Liver (tissue), 9 donors: ENCODE results near the gene TCF12. TPM values are rescaled to one million over a fixed set of nuclear protein-coding genes. Genes with fewer than 3 reads are reported as not detected.

ENCODE experiments used
- DNase-seq: peaks from one replicate; pipeline ENCODE4 v3.0.0-alpha.2; 2017; ENCODE audit warnings: low spot score
- H3K27ac ChIP-seq, 2 donors: one replicate each; pipeline ENCODE4 v1.7.0; 2013; ENCODE audit warnings: inconsistent platforms in 2 of 2, low read length in 2 of 2, control low read depth in 1 of 2, low read depth in 1 of 2, mild to moderate bottlenecking in 1 of 2
- H3K27me3 ChIP-seq, 4 donors: one replicate each; pipeline versions ENCODE4 v1.6.1 to v1.7.0; 2013; ENCODE audit warnings: low read length in 3 of 4, inconsistent platforms in 1 of 4, mild to moderate bottlenecking in 1 of 4, moderate library complexity in 1 of 4; ENCODE audit not compliant: control insufficient read depth in 4 of 4, insufficient read depth in 4 of 4
- H3K36me3 ChIP-seq, 4 donors: one replicate each; pipeline versions ENCODE4 v1.6.1 to v1.7.0; 2013; ENCODE audit warnings: low read length in 3 of 4, mild to moderate bottlenecking in 3 of 4, low read depth in 1 of 4, moderate library complexity in 1 of 4; ENCODE audit not compliant: control insufficient read depth in 4 of 4, insufficient read depth in 3 of 4
- H3K4me1 ChIP-seq, 4 donors: one replicate each; pipeline versions ENCODE4 v1.6.1 to v1.7.0; 2013; ENCODE audit warnings: low read length in 3 of 4, mild to moderate bottlenecking in 3 of 4, moderate library complexity in 1 of 4; ENCODE audit not compliant: control insufficient read depth in 4 of 4, insufficient read depth in 4 of 4
- H3K4me3 ChIP-seq, 3 donors: one replicate each; pipeline versions ENCODE4 v1.6.1 to v1.7.0; 2013; ENCODE audit warnings: low read length in 3 of 3, control low read depth in 1 of 3, low read depth in 1 of 3, mild to moderate bottlenecking in 1 of 3
- H3K9ac ChIP-seq, 2 donors: one replicate each; pipeline ENCODE4 v1.7.0; 2013; ENCODE audit warnings: low read length in 2 of 2, mild to moderate bottlenecking in 2 of 2, moderate library complexity in 2 of 2, control low read depth in 1 of 2, low read depth in 1 of 2
- H3K9me3 ChIP-seq, 4 donors: one replicate each; pipeline versions ENCODE4 v1.6.1 to v1.7.0; 2013; ENCODE audit warnings: low read length in 3 of 4; ENCODE audit not compliant: control insufficient read depth in 4 of 4
- EGR1 ChIP-seq, 2 donors: IDR thresholded peaks; 2 replicates each; pipeline ENCODE4 v1.6.1; 2016 to 2018; ENCODE audit warnings: antibody characterized with exemption in 2 of 2, low read depth in 2 of 2
- FOXA1 ChIP-seq: IDR thresholded peaks from 2 replicates; pipeline ENCODE4 v1.6.1; 2016; ENCODE audit warnings: antibody characterized with exemption
- FOXA2 ChIP-seq: IDR thresholded peaks from 2 replicates; pipeline ENCODE4 v1.6.1; 2016; ENCODE audit warnings: antibody characterized with exemption
- GABPA ChIP-seq, 2 donors: IDR thresholded peaks in 1 of 2; conservative IDR thresholded peaks in 1 of 2; 2 replicates each; pipeline ENCODE4 v1.6.1; 2016; ENCODE audit warnings: antibody characterized with exemption in 2 of 2, mild to moderate bottlenecking in 1 of 2, moderate library complexity in 1 of 2
- HNF4A ChIP-seq, 2 donors: conservative IDR thresholded peaks; 2 replicates each; pipeline ENCODE4 v1.6.1; 2016; ENCODE audit warnings: antibody characterized with exemption in 2 of 2, mild to moderate bottlenecking in 2 of 2
- HNF4G ChIP-seq: IDR thresholded peaks from 2 replicates; pipeline ENCODE4 v1.6.1; 2016; ENCODE audit warnings: antibody characterized with exemption
- JUND ChIP-seq, 2 donors: IDR thresholded peaks; 2 replicates each; pipeline ENCODE4 v1.6.1; 2016; ENCODE audit warnings: antibody characterized with exemption in 2 of 2
- NR2F2 ChIP-seq: IDR thresholded peaks from 2 replicates; pipeline ENCODE4 v1.6.1; 2016; ENCODE audit warnings: antibody characterized with exemption
- RAD21 ChIP-seq, 2 donors: IDR thresholded peaks; 2 replicates each; pipeline ENCODE4 v1.6.1; 2016; ENCODE audit warnings: antibody characterized with exemption in 2 of 2, mild to moderate bottlenecking in 2 of 2
- RXRA ChIP-seq, 2 donors: IDR thresholded peaks; 2 replicates each; pipeline ENCODE4 v1.6.1; 2017 to 2018; ENCODE audit warnings: antibody characterized with exemption in 2 of 2, mild to moderate bottlenecking in 1 of 2
- SP1 ChIP-seq: IDR thresholded peaks from 2 replicates; pipeline ENCODE4 v1.6.1; 2018; ENCODE audit warnings: antibody characterized with exemption, mild to moderate bottlenecking
- TAF1 ChIP-seq: conservative IDR thresholded peaks from 2 replicates; pipeline ENCODE4 v1.6.1; 2016; ENCODE audit warnings: antibody characterized with exemption, mild to moderate bottlenecking
- YY1 ChIP-seq: IDR thresholded peaks from 2 replicates; pipeline ENCODE4 v1.6.1; 2016; ENCODE audit warnings: antibody characterized with exemption, mild to moderate bottlenecking
- WGBS: extraction: QIAGEN DNeasy Blood & Tissue Kit; methylation state at CpG from one replicate; pipeline ENCODE4 v1.1.7; 2013; 5-methylcytosine and 5-hydroxymethylcytosine counted together
- polyA plus RNA-seq, 2 donors: library from polyadenylated mRNA; stranded (reverse) in 1 of 2; unstranded in 1 of 2; fragments of 200-250 nt in 1 of 2; fragments of >200 nt in 1 of 2; fragmentation: Nextera tagmentation in 1 of 2; extraction: Ambion mirVana in 1 of 2; gene quantifications; one replicate each; pipeline versions ENCODE4 v1.2.1 to v1.2.3, GENCODE V29; 2013 to 2015
- total RNA-seq, 2 donors: library from RNA; depleted of rRNA; stranded (reverse); fragments of >200 nt; gene quantifications; one replicate each; pipeline ENCODE4 v1.2.3, GENCODE V29; 2014
- TF ChIP-seq, protein P1 (sequence below): IDR thresholded peaks from 2 replicates; pipeline ENCODE4 v1.6.1; 2016; ENCODE audit warnings: antibody characterized with exemption
- TF ChIP-seq, protein P2 (sequence below): IDR thresholded peaks from 2 replicates; pipeline ENCODE4 v1.6.1; 2016; ENCODE audit warnings: antibody characterized with exemption
- TF ChIP-seq, protein P3 (sequence below): fragments of 150-350 bp; IDR thresholded peaks from 2 replicates; pipeline ENCODE4 v1.5.1; 2017; ENCODE audit warnings: improper control_type of control experiment, low read depth, low read length; ENCODE audit not compliant: missing input control
- TF ChIP-seq, protein P4 (sequence below): IDR thresholded peaks from 2 replicates; pipeline ENCODE4 v1.6.1; 2016; ENCODE audit warnings: antibody characterized with exemption, mild to moderate bottlenecking
- TF ChIP-seq, protein P5 (sequence below): IDR thresholded peaks from 2 replicates; pipeline ENCODE4 v1.6.1; 2016; ENCODE audit warnings: antibody characterized with exemption
- donor health status: healthy.
- donor health status: healthy.
- donor health status: healthy.
- donor health status: healthy.
- donor health status: healthy.

Gene TCF12
- total and polyA plus RNA-seq, 4 donors = 8.7 to 38.3 (median 22.3) TPM

DNA sequence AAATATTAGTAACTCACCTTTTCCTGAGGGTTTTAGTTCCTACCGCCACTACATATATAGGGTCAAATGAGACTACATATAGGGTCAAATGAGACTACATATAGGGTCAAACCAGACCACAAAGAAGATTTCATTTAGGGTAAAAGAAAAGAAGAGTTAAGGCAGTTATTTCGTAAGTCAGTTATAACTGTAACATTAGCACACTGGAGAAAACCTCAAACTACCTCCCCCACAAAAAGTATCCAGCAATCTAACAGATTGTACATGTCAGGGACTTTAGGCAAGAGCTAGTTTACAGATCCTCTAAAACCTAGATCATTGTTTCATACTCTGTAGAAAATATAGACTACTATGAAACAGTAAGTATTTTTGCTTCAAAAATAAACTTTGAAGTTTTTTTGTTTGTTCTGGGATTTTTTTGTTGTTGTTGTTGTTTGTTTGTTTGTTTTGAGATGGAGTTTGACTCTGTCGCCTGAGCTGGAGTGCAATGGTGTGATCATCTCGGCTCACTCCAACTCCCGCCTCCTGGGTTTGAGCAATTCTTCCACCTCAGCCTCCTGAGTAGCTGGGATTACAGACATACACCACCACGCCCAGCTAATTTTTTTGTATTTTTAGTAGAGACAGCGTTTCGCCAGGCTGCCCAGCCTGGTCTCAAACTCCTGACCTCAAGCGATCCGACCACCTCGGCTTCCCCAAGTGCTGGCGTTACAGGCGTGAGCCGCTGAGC is 365.5 kb downstream of the TCF12 start:
- H3K27me3 ChIP-seq = no peaks in the 10 kb centered on the region
- H3K9ac ChIP-seq = no peak overlapping the region
- DNase-seq = no peak
- WGBS = 83% methylated on average over 14 of the region's 14 CpGs
- peaks cover 1 to 36% (median 22%) of the 10 kb centered on the region in 4 donors for H3K36me3 ChIP-seq
- no peak overlapping the region for H3K4me3 ChIP-seq
- no peak overlapping the region for H3K27ac ChIP-seq
- TF ChIP-seq, protein P1, sequence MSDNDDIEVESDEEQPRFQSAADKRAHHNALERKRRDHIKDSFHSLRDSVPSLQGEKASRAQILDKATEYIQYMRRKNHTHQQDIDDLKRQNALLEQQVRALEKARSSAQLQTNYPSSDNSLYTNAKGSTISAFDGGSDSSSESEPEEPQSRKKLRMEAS = no peak
- no peak for TF ChIP-seq HNF4A (conservative IDR thresholded peaks at IDR 0.05)
- H3K9me3 ChIP-seq = no peaks in the 10 kb centered on the region
- no peaks in the 10 kb centered on the region for H3K4me1 ChIP-seq

DNA sequence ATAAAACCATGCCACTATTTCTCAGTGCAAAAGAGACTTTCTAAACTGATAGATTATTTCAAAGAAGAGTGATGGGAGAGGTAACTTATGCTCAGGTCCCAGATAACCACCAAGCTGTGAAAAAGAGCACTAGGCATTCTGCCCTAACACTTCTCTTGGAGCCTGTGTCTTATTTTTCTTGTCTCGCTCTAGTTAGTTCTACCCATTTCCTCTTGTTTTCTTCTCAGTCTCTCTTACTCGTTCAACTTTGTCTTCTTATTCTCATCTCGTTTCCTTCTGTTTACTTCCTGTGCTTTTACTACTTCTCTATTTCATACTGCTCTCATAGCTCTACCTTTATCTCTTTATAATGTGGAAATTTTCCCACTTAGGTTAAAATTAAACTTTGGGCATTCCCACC is 366.1 kb downstream of the TCF12 start:
- H3K4me3 ChIP-seq = no peak overlapping the region
- no peaks in the 10 kb centered on the region for H3K27me3 ChIP-seq
- DNase-seq = no peak
- no peak for TF ChIP-seq RXRA (IDR thresholded peaks at IDR 0.05)
- TF ChIP-seq, protein P2, sequence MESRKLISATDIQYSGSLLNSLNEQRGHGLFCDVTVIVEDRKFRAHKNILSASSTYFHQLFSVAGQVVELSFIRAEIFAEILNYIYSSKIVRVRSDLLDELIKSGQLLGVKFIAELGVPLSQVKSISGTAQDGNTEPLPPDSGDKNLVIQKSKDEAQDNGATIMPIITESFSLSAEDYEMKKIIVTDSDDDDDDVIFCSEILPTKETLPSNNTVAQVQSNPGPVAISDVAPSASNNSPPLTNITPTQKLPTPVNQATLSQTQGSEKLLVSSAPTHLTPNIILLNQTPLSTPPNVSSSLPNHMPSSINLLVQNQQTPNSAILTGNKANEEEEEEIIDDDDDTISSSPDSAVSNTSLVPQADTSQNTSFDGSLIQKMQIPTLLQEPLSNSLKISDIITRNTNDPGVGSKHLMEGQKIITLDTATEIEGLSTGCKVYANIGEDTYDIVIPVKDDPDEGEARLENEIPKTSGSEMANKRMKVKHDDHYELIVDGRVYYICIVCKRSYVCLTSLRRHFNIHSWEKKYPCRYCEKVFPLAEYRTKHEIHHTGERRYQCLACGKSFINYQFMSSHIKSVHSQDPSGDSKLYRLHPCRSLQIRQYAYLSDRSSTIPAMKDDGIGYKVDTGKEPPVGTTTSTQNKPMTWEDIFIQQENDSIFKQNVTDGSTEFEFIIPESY = no peak
- TF ChIP-seq, protein P1 = no peak
- no peak for TF ChIP-seq YY1
- no peak for TF ChIP-seq FOXA1
- no peak for TF ChIP-seq SP1
- TF ChIP-seq, protein P3, sequence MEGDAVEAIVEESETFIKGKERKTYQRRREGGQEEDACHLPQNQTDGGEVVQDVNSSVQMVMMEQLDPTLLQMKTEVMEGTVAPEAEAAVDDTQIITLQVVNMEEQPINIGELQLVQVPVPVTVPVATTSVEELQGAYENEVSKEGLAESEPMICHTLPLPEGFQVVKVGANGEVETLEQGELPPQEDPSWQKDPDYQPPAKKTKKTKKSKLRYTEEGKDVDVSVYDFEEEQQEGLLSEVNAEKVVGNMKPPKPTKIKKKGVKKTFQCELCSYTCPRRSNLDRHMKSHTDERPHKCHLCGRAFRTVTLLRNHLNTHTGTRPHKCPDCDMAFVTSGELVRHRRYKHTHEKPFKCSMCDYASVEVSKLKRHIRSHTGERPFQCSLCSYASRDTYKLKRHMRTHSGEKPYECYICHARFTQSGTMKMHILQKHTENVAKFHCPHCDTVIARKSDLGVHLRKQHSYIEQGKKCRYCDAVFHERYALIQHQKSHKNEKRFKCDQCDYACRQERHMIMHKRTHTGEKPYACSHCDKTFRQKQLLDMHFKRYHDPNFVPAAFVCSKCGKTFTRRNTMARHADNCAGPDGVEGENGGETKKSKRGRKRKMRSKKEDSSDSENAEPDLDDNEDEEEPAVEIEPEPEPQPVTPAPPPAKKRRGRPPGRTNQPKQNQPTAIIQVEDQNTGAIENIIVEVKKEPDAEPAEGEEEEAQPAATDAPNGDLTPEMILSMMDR = no peak
- no peak overlapping the region for H3K9ac ChIP-seq
- no peaks in the 10 kb centered on the region for H3K9me3 ChIP-seq
- no peak overlapping the region for H3K27ac ChIP-seq
- H3K36me3 ChIP-seq = peaks cover 1 to 36% (median 20%) of the 10 kb centered on the region in 4 donors
- WGBS = 76% methylated on average over 3 of the region's 3 CpGs
- no peaks in the 10 kb centered on the region for H3K4me1 ChIP-seq

DNA sequence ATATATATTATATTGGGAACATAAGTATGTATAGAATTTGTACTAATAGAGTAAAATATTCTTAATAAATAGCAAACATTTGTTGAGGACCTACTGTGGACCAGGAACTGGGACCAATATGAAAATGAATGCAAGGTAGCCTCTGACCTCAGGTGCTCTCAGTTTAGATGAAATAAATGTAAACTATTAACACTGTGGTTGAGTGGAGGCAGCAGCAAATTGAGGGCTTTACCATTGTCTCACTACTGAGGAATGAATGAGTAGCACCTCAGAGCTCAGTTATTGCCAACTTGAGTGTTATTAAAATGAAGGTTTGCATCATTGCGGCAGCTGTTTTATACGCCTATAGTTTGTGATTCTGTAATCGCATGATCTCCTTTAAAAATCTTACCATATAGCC is 366.9 kb downstream of the TCF12 start:
- no peak overlapping the region for H3K27ac ChIP-seq
- no peaks in the 10 kb centered on the region for H3K27me3 ChIP-seq
- H3K4me1 ChIP-seq = no peaks in the 10 kb centered on the region
- no peak for DNase-seq
- H3K36me3 ChIP-seq = peaks cover 1 to 36% (median 20%) of the 10 kb centered on the region in 4 donors
- no peak overlapping the region for H3K9ac ChIP-seq
- no peak overlapping the region for H3K4me3 ChIP-seq
- WGBS = 95% methylated on average over 3 of the region's 3 CpGs
- no peaks in the 10 kb centered on the region for H3K9me3 ChIP-seq
- TF ChIP-seq, protein P4, sequence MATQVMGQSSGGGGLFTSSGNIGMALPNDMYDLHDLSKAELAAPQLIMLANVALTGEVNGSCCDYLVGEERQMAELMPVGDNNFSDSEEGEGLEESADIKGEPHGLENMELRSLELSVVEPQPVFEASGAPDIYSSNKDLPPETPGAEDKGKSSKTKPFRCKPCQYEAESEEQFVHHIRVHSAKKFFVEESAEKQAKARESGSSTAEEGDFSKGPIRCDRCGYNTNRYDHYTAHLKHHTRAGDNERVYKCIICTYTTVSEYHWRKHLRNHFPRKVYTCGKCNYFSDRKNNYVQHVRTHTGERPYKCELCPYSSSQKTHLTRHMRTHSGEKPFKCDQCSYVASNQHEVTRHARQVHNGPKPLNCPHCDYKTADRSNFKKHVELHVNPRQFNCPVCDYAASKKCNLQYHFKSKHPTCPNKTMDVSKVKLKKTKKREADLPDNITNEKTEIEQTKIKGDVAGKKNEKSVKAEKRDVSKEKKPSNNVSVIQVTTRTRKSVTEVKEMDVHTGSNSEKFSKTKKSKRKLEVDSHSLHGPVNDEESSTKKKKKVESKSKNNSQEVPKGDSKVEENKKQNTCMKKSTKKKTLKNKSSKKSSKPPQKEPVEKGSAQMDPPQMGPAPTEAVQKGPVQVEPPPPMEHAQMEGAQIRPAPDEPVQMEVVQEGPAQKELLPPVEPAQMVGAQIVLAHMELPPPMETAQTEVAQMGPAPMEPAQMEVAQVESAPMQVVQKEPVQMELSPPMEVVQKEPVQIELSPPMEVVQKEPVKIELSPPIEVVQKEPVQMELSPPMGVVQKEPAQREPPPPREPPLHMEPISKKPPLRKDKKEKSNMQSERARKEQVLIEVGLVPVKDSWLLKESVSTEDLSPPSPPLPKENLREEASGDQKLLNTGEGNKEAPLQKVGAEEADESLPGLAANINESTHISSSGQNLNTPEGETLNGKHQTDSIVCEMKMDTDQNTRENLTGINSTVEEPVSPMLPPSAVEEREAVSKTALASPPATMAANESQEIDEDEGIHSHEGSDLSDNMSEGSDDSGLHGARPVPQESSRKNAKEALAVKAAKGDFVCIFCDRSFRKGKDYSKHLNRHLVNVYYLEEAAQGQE = no peak
- TF ChIP-seq RXRA (IDR thresholded peaks at IDR 0.05) = no peak
- TF ChIP-seq JUND (IDR thresholded peaks at IDR 0.05) = no peak
- TF ChIP-seq TAF1 = no peak
- TF ChIP-seq RAD21 (IDR thresholded peaks at IDR 0.05) = no peak
- TF ChIP-seq HNF4A (conservative IDR thresholded peaks at IDR 0.05) = no peak
- TF ChIP-seq NR2F2 = no peak
- TF ChIP-seq EGR1 (IDR thresholded peaks at IDR 0.05; ENCODE audit: low read depth in 2 of 2) = no peak
- TF ChIP-seq YY1 = no peak
- no peak for TF ChIP-seq SP1
- no peak for TF ChIP-seq HNF4G
- no peak for TF ChIP-seq GABPA (IDR thresholded peaks at IDR 0.05 in 1 of 2, conservative IDR thresholded peaks at IDR 0.05 in 1 of 2)
- TF ChIP-seq FOXA2 = no peak
- TF ChIP-seq, protein P5, sequence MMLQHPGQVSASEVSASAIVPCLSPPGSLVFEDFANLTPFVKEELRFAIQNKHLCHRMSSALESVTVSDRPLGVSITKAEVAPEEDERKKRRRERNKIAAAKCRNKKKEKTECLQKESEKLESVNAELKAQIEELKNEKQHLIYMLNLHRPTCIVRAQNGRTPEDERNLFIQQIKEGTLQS = no peak
- TF ChIP-seq FOXA1 = no peak
